ENCODE measurements around the gene COL6A2. TPM values are rescaled to one million over a fixed set of nuclear protein-coding genes. Genes with fewer than 3 reads are reported as not detected.

Gene COL6A2
- total RNA-seq, 1 experiment from 2014 or later, result 87.0 TPM

- Histone ChIP-seq H3K9ac (ENCODE audit: low read length) (no peak overlapping the region), H3K9me3 (ENCODE audit: control insufficient read depth in 1 of 2, insufficient read depth in 1 of 2, low read depth in 1 of 2, low read length in 2 of 2) (no peaks in the 10 kb centered on the region), H3K27ac (ENCODE audit: low read depth, low read length) (no peak overlapping the region), H3K27me3 (ENCODE audit: insufficient read depth, low read length) (no peaks in the 10 kb centered on the region), H2AFZ (ENCODE audit: low read depth, low read length, poor library complexity, severe bottlenecking) (no peak overlapping the region), H3K36me3 (ENCODE audit: control insufficient read depth in 1 of 2, insufficient read depth in 2 of 2, low read length in 2 of 2) (no peaks in the 10 kb centered on the region), H4K20me1 (ENCODE audit: insufficient read depth) (no peaks in the 10 kb centered on the region), H3K4me2 (ENCODE audit: low read length) (no peak overlapping the region), H3K9me2 (ENCODE audit: insufficient read depth) (no peaks in the 10 kb centered on the region), H3K79me2 (ENCODE audit: insufficient read depth, low read length) (no peaks in the 10 kb centered on the region), H3K4me3 (replicated peaks in 1 of 2; ENCODE audit: low read depth in 1 of 2, low read length in 2 of 2) (no peak overlapping the region), H3K4me1 (ENCODE audit: control insufficient read depth in 1 of 2, insufficient read depth in 2 of 2, low read length in 2 of 2) (peaks cover 4 to 5% of the 10 kb centered on the region in 2 experiments; a peak in 2 of 4 replicates)
- DNase-seq (ENCODE audit: low read depth, low spot score) (no peak), ATAC-seq (no peak)
- CTCF ChIA-PET, result no interaction called here
- TF ChIP-seq ZNF274 (IDR thresholded peaks at IDR 0.05; ENCODE audit: low read depth, low read length), result no peak
- no peak for TF ChIP-seq JUND (IDR thresholded peaks at IDR 0.05)
- TF ChIP-seq ELF1 (IDR thresholded peaks at IDR 0.05; ENCODE audit: borderline replicate concordance, low read depth), result no peak
- TF ChIP-seq EZH2phosphoT487 (IDR thresholded peaks at IDR 0.05; ENCODE audit: borderline replicate concordance), result no peak
- no peak for TF ChIP-seq RAD21 (IDR thresholded peaks at IDR 0.05; ENCODE audit: low read depth)
- no peak for TF ChIP-seq POLR2A (IDR thresholded peaks at IDR 0.05; ENCODE audit: borderline replicate concordance, extremely low read depth, insufficient read depth, insufficient read length)
- no peak for TF ChIP-seq FOSL1 (IDR thresholded peaks at IDR 0.05; ENCODE audit: low read depth)
- no peak for TF ChIP-seq MAX (IDR thresholded peaks at IDR 0.05)
- TF ChIP-seq CEBPB (IDR thresholded peaks at IDR 0.05; ENCODE audit: low read depth), result no peak
- no peak for TF ChIP-seq SP1 (IDR thresholded peaks at IDR 0.05; ENCODE audit: low read depth)
- TF ChIP-seq REST (IDR thresholded peaks at IDR 0.05; ENCODE audit: low read depth), result no peak
- TF ChIP-seq ATF3 (IDR thresholded peaks at IDR 0.05), result no peak
- TF ChIP-seq CTCF (IDR thresholded peaks at IDR 0.05 in 2 of 3, conservative IDR thresholded peaks at IDR 0.05 in 1 of 3; ENCODE audit: borderline replicate concordance in 1 of 3, insufficient read depth in 1 of 3, low read depth in 2 of 3, low read length in 2 of 3), result no peak
- TF ChIP-seq YY1 (IDR thresholded peaks at IDR 0.05; ENCODE audit: extremely low read depth, insufficient replicate concordance, low read depth, low read length), result no peak
- no peak for TF ChIP-seq SRF (IDR thresholded peaks at IDR 0.05; ENCODE audit: low read depth)
- no peak for TF ChIP-seq ZFX (IDR thresholded peaks at IDR 0.05)
- TF ChIP-seq EZH2 (IDR thresholded peaks at IDR 0.05), result no peak
- no peak for TF ChIP-seq CBX3 (IDR thresholded peaks at IDR 0.05; ENCODE audit: low read depth)
- no peak for TF ChIP-seq SIN3A (IDR thresholded peaks at IDR 0.05; ENCODE audit: low read depth)
- no peak for TF ChIP-seq TCF7L2 (IDR thresholded peaks at IDR 0.05; ENCODE audit: borderline replicate concordance, extremely low read depth, insufficient read depth, insufficient read length)
- BruUV-seq (replicated peaks), result no TSS peak
- POLR2A ChIA-PET, result no interaction called here
- intact Hi-C loops (cut with micrococcal nuclease), result no loop called here
- RAD21 ChIA-PET (ENCODE audit: low non-redundant PET in 1 of 2, low total read pairs in 2 of 2, uncharacterized antibody in 2 of 2, unreplicated experiment in 2 of 2), result no interaction called here
These were observed 4.9 kb upstream of the COL6A2 start for GRCh38 chr21:46092811-46093667.

Measured in HCT116 (cell line).